GM18508 (cell line): ENCODE data around the gene SERPINA10.
"Not testable (repeated sequence)": the region's sequence is repeated elsewhere in the genome, so short reads cannot be mapped to it uniquely, and the experiment has no call there.

Experiments
- ATAC-seq: cut with Tn5 transposase; IDR thresholded peaks from one replicate; pipeline ENCODE4 v1.9.1; 2021; ENCODE audit warnings: moderate number of reproducible peaks; ENCODE audit not compliant: insufficient read depth, unreplicated experiment

The SERPINA10 gene

DNA sequence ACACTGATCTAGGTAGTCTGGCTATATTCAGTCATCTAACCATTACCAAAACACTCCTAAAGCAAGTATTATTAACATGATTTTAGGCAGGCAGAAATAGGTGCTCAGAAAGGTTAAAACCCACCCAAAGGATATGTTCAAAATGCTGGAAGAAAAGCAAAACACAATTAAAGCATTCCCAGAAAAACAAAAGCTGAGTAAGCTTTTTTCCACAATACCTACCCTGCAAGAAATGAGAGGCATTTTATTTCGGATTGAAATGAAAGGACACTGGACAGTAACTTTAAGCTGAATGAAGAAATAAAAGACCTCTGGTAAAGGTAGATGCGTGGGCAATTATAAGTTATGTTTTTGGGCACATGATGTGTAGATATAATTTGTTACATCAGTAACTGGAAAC, 21.8 kb upstream of the SERPINA10 start:
- no peak for ATAC-seq

DNA sequence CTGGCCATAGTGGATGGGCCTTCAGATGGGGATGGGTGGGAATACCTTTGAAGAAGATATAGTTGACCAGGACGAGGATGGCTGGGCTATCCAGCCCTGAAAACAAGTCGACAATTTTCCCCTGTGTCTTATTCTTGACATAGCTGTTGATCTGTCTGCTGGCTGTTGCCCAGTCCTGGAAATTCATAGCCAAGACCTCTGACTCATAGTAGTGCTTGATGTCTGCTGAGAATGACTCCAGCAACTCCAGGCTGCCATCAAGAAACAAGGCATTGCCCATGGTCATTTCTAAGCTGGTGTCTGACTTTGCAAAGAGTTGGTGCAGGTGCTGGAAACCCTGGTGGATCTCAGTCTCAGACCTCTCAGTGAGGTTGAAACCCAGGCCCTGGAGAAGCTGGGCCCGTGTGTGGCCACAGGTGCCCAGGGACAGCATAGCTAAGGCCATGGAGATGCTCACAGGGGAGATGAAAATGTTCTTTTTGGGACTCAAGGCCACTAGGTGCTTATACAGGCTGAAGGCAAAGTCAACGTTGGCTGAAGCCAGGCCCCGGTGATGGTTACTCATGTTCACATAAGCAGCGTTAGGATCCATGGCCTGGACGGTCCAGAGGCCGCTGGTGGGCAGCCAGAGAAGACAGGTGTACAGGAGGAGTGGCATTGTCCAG, 21.1 kb upstream of the SERPINA10 start:
- ATAC-seq = no peak

DNA sequence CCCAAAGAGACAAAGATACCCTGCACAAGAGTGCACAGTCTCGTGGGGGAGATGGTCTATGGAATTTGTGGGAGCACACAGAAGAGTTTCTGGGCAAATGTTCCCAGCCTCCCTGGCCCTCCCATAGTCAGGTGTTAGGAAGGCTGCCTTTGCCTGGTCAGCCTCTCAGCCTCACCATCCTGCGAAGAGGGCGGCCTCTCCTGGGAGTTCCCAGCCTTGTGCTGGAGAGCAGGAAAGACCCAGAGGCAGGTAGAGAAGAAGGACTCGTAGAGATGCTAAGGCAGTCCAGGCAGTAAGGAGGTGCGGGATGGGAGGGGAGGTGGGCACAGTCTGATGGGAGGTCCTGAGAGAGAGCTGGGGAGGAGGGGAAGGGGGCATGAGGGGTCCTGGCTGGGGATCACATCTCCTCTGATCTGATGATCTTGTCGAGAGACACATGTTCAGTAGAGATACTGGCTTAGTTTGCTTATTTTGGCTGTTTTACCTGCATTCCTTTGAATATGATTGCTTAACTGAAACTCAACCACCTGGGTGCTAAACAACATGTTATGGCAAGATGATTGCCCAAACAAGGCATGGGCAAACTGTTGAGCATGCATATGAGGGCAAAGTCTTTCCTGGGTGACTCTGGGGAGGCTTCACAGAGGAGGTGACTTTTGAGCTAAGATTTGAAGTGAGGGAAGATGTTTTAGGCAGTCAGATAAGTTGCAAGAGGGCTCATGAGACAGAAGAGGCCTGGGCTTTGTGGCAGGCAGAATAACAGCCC, 19.6 kb upstream of the SERPINA10 start:
- ATAC-seq = no peak

- ATAC-seq = no peak
These were observed 17.2 kb upstream of the SERPINA10 start for GRCh38 chr14:94310248-94310647.

DNA sequence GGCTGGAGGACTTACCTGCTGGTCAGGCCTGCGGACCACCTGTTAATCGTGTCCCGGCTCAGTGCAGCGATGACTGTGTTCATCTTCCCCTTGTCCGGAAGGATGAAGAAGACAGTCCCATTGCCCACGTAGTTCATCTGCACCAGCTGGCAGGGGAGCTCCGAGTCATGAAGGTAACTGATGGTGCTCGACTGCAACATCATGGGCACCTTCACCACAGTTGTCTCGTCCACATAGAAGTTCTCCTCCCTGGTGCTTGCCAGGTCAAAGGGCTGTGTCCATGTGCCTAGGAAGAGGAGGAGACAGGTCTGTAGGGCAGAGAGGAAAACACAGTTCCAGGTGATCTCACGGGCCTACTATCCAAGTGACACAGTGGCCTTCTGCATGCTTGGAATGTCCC, 16.7 kb upstream of the SERPINA10 start:
- no peak for ATAC-seq

DNA sequence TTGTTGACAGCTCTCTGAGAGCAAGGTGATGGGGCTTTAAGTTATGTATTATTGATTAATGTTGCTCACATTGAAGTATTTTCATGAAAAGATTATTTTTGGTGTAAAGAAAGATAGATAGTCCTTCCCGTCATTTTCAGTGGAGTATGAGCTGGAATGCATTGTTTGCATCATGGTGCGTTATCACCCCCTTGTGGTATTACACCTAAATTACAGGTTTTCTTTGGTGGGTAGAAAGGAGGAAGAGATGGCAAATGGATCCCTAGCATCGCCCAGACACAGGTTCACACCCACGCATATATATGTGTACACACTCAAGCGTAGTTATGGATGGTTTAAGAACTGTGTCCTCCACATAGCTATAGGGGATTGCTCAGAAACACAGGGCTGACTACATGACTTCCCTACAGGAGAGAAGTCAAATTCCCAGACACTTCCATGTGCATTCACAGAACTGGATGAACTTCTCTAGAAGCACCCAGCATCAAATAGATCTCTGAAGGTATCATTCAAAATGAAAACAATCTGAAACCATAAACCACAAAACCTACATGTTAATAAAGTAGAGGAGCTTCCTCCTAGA, 14.4 kb upstream of the SERPINA10 start:
- no peak for ATAC-seq

GRCh38 chr14:94306047-94306978, 13.2 kb upstream of the SERPINA10 start:
- ATAC-seq = no peak

DNA sequence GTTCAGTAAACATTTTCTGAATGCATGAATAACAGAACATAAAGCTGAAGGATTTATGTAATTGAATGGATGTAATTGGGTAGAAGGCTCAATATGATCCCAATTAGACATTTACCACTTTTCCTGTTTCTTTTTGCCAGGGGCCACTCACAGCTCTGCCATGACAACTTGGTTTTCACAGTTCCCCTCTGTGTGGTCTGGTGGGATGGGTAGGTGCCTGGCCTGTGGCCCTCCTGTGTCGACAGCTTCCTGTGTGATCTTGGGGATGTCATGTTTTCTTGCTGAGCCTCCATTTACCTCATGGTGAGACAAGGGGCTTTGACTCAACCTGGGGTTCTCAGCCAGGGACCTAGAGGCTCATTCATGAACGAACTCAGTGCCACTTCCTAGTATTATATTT, 12.6 kb upstream of the SERPINA10 start:
- no peak for ATAC-seq

GRCh38 chr14:94304243-94304642, 11.2 kb upstream of the SERPINA10 start:
- no peak for ATAC-seq

DNA sequence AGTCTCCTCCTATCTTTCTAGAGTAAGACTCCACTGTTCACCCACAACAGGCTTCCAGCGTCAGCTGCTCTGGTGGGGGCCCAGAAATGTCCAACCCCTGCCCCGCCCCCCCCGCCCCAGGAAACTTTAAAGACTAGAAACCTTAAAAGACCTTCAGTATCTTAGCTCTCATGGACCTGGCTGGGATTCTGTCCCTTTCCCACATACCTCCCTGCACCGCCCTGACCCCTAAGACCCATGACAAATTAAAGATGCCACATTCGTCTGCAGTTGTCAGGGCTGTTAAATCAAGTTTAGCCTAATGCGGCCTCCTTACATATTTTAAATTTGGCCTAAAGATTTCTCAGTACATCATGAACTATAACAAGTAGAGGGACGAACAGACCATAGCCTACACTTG, 10.0 kb upstream of the SERPINA10 start:
- ATAC-seq = no peak

GRCh38 chr14:94298130-94298529, 5.1 kb upstream of the SERPINA10 start:
- no peak for ATAC-seq

DNA sequence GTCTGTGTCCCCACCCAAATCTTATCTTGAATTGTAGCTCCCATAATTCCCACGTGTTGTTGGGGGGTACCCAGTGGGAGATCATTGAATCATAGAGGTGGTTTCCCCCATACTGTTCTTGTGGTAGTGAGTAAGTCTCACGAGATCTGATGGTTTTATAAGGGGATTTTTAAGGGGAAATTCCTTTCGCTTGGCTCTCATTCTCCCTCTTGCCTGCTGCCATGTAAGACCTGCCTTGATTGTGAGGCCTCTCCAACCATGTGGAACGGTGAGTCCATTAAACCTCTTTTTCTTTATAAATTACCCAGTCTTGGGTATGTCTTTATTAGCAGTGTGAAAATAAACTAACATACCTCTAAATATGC, 3.1 kb upstream of the SERPINA10 start:
- ATAC-seq = not testable (repeated sequence)

DNA sequence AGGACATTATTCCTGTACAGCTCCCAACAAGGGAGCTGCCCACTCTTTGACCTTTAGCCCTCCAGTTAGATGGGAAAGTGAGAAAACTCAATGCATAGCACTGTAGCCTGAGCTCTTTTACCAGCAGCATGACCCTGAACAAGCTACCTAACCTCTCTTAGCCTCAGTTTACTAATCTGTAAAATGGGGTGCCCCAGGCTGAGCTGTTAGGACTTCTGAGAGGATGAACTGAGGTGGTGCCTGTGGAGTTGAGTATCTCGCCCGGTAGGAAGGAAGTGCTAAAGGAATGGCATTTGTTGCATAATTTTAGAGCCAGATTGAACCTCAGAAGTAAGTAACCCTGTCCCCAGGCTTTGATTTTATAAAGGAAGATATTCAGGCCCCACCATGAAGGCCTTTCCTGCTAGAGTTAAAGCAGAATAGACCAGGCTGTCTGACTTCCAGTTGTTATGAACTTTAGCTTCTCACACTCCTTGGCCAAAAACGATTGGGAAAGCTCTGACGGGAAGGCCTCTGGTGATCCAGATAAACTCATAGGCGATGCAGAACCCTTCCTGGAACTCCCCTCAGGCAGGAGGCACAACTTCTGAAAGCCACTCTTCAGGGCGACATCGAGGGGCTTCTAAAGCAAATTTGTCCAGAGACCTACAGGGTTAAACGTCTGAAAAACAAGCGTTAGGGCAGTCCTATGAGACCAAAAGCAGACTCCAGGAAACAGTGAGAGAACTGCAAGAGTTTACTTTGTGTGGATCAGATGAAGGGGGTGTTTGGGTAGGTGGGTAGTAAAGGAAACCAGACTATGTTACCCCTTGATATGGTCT, 2.5 kb upstream of the SERPINA10 start:
- no peak for ATAC-seq

- ATAC-seq = no peak
These were observed 483 bp upstream of the SERPINA10 start for GRCh38 chr14:94293578-94293924.

DNA sequence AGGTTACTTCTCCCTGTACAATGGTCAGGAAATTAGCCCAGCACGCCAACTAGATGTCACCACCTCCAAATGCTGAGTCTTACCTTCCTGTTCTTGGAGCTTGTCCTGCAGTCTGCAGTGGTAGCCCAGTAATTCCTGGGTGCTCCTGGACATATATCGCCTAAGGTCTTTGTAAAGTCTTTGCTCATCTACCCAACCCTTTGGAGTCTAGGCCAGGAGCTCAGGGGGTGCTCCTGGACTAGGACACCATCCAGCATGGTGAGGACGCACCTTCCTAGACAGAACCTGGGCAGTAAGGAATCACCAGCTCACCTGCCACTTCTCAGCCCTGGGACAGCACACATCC, 569 bp downstream of the SERPINA10 start:
- ATAC-seq = no peak

DNA sequence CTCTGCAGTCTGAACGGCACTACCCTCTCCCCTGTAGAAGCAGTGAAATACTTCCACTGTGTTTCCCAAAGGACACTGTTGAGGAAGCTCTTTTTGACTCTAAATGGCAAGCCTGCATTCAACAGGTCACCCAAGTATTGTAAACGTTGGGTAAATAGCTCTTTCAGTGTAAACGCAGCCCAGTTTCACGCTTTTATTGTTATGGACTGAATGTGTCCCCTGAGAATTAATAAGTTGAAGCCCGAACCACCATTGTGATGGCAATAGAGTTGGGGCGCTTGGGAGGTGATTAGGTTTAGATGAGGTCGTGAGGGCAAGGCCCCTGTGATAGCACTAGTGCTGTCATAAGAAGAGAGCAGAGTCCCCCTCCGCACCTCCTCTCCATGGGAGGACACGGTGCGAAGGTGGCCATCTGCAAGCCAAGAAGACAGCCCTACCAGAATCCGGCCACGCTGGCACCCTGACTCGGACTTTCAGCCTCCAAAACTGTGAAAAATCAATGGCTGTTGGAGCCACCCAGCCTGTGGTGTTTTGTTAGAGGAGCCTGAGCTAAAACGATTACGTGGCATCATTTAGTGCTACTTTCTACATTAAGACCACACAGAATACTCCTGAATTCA, 1.1 kb downstream of the SERPINA10 start:
- ATAC-seq = no peak

- no peak for ATAC-seq
These were observed 1.7 kb downstream of the SERPINA10 start for GRCh38 chr14:94291159-94291905.

DNA sequence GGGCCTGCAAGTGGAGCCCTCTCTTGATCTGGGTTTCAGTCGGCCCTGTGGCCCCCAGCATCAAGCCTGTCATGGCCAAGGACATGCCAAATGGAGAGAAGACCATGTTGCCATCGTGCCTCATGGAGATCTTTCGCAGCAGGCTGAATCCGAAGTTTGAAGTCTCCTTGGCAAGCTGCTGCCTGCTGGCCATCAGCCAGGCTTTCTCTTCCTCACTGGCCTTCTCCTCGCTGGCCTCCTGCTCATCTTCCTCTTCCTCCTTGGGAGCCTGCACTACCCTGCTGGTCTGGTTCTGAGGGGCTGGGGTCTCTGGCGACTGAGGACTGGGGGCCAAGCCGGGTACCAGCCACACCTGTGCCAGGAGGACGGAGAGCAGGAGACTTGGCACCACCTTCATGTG, 2.9 kb downstream of the SERPINA10 start:
- no peak for ATAC-seq
